K562 (cell line): ENCODE results near the gene BLOC1S4. TPM values are rescaled to one million over a fixed set of nuclear protein-coding genes. Genes with fewer than 3 reads are reported as not detected.

Source experiments
- FIP1L1 ChIP-seq: fragments of 200-400 bp; formaldehyde crosslinking; IDR thresholded peaks from 2 replicates; pipeline ENCODE4 v1.6.1; 2018; ENCODE audit warnings: mild to moderate bottlenecking, low read depth, low read length; ENCODE audit not compliant: poor library complexity, severe bottlenecking
- LCOR ChIP-seq: sonication (generic); formaldehyde crosslinking; IDR thresholded peaks from 2 replicates; pipeline ENCODE4 v1.8.0; 2022; ENCODE audit warnings: mild to moderate bottlenecking, missing genetic modification reagents
- MXI1 ChIP-seq: IDR thresholded peaks from 2 replicates; pipeline ENCODE4 v1.6.1; 2011; ENCODE audit warnings: low read depth, mild to moderate bottlenecking, improper control_type of control experiment, low read length
- MYC ChIP-seq, 2 experiments: fragments of 250-450 bp in 1 of 2; sonication (Bioruptor Pico) in 1 of 2; IDR thresholded peaks; 2 replicates each; pipeline versions ENCODE4 v1.5.1 to v1.6.1; 2012 to 2021; ENCODE audit warnings: low read depth in 2 of 2, borderline replicate concordance in 1 of 2, improper control_type of control experiment in 1 of 2, low read length in 1 of 2, mild to moderate bottlenecking in 1 of 2, moderate library complexity in 1 of 2
- PHF20 ChIP-seq: fragments of 450-650 bp; IDR thresholded peaks from 2 replicates; pipeline ENCODE4 v1.6.1; 2018; ENCODE audit not compliant: partially characterized antibody
- POLR2AphosphoS5 ChIP-seq: IDR thresholded peaks from 2 replicates; pipeline ENCODE4 v1.6.1; 2011; ENCODE audit warnings: mild to moderate bottlenecking, low read depth, low read length, moderate library complexity; ENCODE audit not compliant: control insufficient read depth, insufficient read depth
- STAT5A ChIP-seq: IDR thresholded peaks from 2 replicates; pipeline ENCODE4 v1.6.1; 2012; ENCODE audit warnings: low read length, inconsistent platforms, borderline replicate concordance
- TAF9B ChIP-seq: fragments of 450-650 bp; IDR thresholded peaks from 2 replicates; pipeline ENCODE4 v1.6.1; 2018; ENCODE audit warnings: mild to moderate bottlenecking; ENCODE audit not compliant: partially characterized antibody
- TAL1 ChIP-seq: fragments of 450-650 bp; IDR thresholded peaks from 2 replicates; pipeline ENCODE4 v1.6.1; 2016; ENCODE audit warnings: mild to moderate bottlenecking
- ZBTB17 ChIP-seq: fragments of 450-650 bp; formaldehyde crosslinking; IDR thresholded peaks from 2 replicates; pipeline ENCODE4 v1.4.0; 2020; ENCODE audit warnings: mild to moderate bottlenecking
- ZFPM2 ChIP-seq: fragments of 250-450 bp; sonication (Bioruptor Pico); IDR thresholded peaks from 2 replicates; pipeline ENCODE4 v1.5.1; 2022; ENCODE audit warnings: mild to moderate bottlenecking
- ZKSCAN3 ChIP-seq: fragments of 250-450 bp; sonication (Bioruptor Pico); IDR thresholded peaks from 2 replicates; pipeline ENCODE4 v1.4.0; 2020
- ZNF584 ChIP-seq: fragments of 200-800 bp; sonication (Bioruptor generic); IDR thresholded peaks from 2 replicates; pipeline ENCODE4 v1.6.1; 2016; ENCODE audit warnings: low read depth, mild to moderate bottlenecking, missing genetic modification characterization, missing compliant biosample characterization
- ZNF639 ChIP-seq, 2 experiments: fragments of 200-800 bp in 1 of 2; sonication (Bioruptor generic) in 1 of 2; sonication (generic) in 1 of 2; formaldehyde crosslinking in 1 of 2; IDR thresholded peaks in 1 of 2; conservative IDR thresholded peaks in 1 of 2; 2 replicates each; pipeline versions ENCODE4 v1.5.0 to v1.6.1; 2016 to 2020; ENCODE audit warnings: missing compliant biosample characterization in 1 of 2, missing genetic modification characterization in 1 of 2, missing genetic modification reagents in 1 of 2
- polyA plus RNA-seq, 8 experiments: library from polyadenylated mRNA; depleted of rRNA in 4 of 8; stranded (reverse) in 5 of 8; unstranded in 3 of 8; fragments of >200 nt; fragmentation: Nextera tagmentation in 2 of 8; fragmentation: Illumina TruSeq in 1 of 8; extraction: Ambion mirVana in 2 of 8; extraction: Trizol in 1 of 8; gene quantifications; 2 replicates each; pipeline versions ENCODE4 v1.2.1 to v1.2.3, GENCODE V29; 2011 to 2014; ENCODE audit warnings: inconsistent platforms in 1 of 8, missing spikeins in 1 of 8
- total RNA-seq, 7 experiments: library from RNA; depleted of rRNA in 6 of 7; stranded (reverse); fragments of >200 nt in 6 of 7; fragmentation: Illumina TruSeq in 2 of 7; extraction: Trizol in 2 of 7; gene quantifications; 2 replicates each; pipeline versions ENCODE4 v1.2.1 to v1.2.3, GENCODE V29; 2011 to 2021; ENCODE audit warnings: low replicate concordance in 1 of 7
- TF ChIP-seq, protein P1 (sequence below): fragments of 450-650 bp; IDR thresholded peaks from 2 replicates; pipeline ENCODE4 v1.6.1; 2014; ENCODE audit warnings: low read depth, mild to moderate bottlenecking, moderate library complexity, borderline replicate concordance
- TF ChIP-seq, protein P2 (sequence below): fragments of 450-650 bp; IDR thresholded peaks from 2 replicates; pipeline ENCODE4 v1.6.1; 2016; ENCODE audit warnings: antibody characterized with exemption
- TF ChIP-seq, protein P3 (sequence below), 2 experiments: fragments of 450-650 bp; IDR thresholded peaks; 2 replicates each; pipeline ENCODE4 v1.6.1; 2018; ENCODE audit warnings: mild to moderate bottlenecking in 2 of 2, low read depth in 1 of 2; ENCODE audit not compliant: partially characterized antibody in 2 of 2

BLOC1S4 gene
- total and polyA plus RNA-seq, 9 of the 15 experiments (the other 6 are each of a cell fraction or from before 2014, with no cell fraction given): 3.1 to 31.6 (median 11.2) TPM

GRCh38 chr4:6709230-6710114, 6.5 kb upstream of the BLOC1S4 start, which contains the start of gene MRFAP1L1 (continued):
- TF ChIP-seq ZNF639 (CRISPR knock-in tag; conservative IDR thresholded peaks at IDR 0.05 in 1 of 2, IDR thresholded peaks at IDR 0.05 in 1 of 2): peak in 1 of 2 experiments; percentile 45; a peak in 1 of 4 replicates
- TF ChIP-seq, protein P1, sequence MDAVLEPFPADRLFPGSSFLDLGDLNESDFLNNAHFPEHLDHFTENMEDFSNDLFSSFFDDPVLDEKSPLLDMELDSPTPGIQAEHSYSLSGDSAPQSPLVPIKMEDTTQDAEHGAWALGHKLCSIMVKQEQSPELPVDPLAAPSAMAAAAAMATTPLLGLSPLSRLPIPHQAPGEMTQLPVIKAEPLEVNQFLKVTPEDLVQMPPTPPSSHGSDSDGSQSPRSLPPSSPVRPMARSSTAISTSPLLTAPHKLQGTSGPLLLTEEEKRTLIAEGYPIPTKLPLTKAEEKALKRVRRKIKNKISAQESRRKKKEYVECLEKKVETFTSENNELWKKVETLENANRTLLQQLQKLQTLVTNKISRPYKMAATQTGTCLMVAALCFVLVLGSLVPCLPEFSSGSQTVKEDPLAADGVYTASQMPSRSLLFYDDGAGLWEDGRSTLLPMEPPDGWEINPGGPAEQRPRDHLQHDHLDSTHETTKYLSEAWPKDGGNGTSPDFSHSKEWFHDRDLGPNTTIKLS: peak; percentile 48; the same call in 1 of the 2 replicates
- TF ChIP-seq MYC (IDR thresholded peaks at IDR 0.05; ENCODE audit: low read depth, low read length): peak; percentile 67
- TF ChIP-seq MYC (CRISPR knock-in tag; IDR thresholded peaks at IDR 0.05; ENCODE audit: borderline replicate concordance, low read depth): no peak; the same call in 1 of the 2 replicates
- TF ChIP-seq ZBTB17: peak; percentile 49; the same call in 1 of the 2 replicates
- TF ChIP-seq ZKSCAN3 (CRISPR knock-in tag): no peak
- TF ChIP-seq ZNF584 (CRISPR knock-in tag): no peak
- no peak for TF ChIP-seq FIP1L1
- no peak for TF ChIP-seq ZFPM2 (CRISPR knock-in tag)
- no peak; the same call in 1 of the 2 replicates for TF ChIP-seq STAT5A
- no peak for TF ChIP-seq TAL1
- peak; percentile 66 for TF ChIP-seq TAF9B
- peak; percentile 64; the same call in 1 of the 2 replicates for TF ChIP-seq LCOR (CRISPR knock-in tag)
- TF ChIP-seq POLR2AphosphoS5: peak; percentile 79
- peak; percentile 76 for TF ChIP-seq PHF20
- TF ChIP-seq, protein P2, sequence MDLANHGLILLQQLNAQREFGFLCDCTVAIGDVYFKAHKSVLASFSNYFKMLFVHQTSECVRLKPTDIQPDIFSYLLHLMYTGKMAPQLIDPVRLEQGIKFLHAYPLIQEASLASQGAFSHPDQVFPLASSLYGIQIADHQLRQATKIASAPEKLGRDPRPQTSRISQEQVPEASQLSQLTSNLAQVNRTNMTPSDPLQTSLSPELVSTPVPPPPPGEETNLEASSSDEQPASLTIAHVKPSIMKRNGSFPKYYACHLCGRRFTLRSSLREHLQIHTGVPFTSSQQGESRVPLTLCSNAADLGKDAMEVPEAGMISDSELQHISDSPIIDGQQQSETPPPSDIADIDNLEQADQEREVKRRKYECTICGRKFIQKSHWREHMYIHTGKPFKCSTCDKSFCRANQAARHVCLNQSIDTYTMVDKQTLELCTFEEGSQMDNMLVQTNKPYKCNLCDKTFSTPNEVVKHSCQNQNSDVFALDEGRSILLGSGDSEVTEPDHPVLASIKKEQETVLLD: peak; percentile 76; the same call in 1 of the 2 replicates
- TF ChIP-seq MXI1: no peak
- TF ChIP-seq, protein P3, sequence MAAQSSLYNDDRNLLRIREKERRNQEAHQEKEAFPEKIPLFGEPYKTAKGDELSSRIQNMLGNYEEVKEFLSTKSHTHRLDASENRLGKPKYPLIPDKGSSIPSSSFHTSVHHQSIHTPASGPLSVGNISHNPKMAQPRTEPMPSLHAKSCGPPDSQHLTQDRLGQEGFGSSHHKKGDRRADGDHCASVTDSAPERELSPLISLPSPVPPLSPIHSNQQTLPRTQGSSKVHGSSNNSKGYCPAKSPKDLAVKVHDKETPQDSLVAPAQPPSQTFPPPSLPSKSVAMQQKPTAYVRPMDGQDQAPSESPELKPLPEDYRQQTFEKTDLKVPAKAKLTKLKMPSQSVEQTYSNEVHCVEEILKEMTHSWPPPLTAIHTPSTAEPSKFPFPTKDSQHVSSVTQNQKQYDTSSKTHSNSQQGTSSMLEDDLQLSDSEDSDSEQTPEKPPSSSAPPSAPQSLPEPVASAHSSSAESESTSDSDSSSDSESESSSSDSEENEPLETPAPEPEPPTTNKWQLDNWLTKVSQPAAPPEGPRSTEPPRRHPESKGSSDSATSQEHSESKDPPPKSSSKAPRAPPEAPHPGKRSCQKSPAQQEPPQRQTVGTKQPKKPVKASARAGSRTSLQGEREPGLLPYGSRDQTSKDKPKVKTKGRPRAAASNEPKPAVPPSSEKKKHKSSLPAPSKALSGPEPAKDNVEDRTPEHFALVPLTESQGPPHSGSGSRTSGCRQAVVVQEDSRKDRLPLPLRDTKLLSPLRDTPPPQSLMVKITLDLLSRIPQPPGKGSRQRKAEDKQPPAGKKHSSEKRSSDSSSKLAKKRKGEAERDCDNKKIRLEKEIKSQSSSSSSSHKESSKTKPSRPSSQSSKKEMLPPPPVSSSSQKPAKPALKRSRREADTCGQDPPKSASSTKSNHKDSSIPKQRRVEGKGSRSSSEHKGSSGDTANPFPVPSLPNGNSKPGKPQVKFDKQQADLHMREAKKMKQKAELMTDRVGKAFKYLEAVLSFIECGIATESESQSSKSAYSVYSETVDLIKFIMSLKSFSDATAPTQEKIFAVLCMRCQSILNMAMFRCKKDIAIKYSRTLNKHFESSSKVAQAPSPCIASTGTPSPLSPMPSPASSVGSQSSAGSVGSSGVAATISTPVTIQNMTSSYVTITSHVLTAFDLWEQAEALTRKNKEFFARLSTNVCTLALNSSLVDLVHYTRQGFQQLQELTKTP (IDR thresholded peaks at IDR 0.05; ENCODE audit: low read depth in 1 of 2, partially characterized antibody in 2 of 2): peak in 1 of 2 experiments; percentile 83
